HG03039 (cell line): ENCODE measurements around the gene CEMIP.

Experiments used
- ATAC-seq: cut with Tn5 transposase; IDR thresholded peaks from one replicate; pipeline ENCODE4 v1.9.1; 2021; ENCODE audit warnings: mild to moderate bottlenecking, moderate library complexity; ENCODE audit not compliant: unreplicated experiment

Gene CEMIP

DNA sequence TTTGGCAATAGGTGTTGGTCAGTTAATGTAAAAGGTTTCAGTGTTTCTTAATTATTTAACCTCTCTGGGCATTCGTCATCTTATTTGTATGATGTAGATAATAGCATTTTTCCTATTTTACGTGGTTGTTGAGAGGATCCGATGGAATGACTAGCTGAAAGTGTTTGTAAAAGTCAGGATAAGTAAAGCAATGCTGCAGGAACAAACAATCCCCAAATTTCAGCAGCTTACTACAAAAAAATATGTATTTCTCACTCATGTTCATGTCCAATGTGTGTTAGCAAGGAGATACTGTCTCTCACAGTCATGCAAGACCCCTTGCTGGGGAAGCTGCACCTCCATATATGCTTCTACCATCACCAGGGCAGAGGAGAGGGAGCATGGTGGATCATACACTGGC is 38.7 kb downstream of the CEMIP start:
- no peak for ATAC-seq

DNA sequence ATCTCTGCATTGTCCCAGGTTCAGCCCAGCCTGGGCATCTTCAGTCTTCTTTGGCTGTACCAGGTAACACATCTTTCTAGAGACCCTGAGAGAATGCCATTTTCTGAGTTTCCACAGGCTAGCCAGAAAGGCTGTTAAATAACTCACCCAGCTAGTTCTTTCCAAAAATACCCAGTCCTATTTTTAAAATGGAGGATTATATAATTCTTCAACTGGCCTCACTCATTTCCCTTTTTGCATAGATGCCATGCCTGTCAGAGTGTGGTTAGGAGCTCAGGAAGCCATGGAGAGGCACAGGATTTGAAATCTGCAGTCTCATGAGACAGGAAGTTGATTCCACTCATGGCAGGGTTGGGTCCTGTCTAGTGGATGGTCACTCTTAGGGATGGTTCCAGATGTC is 39.8 kb downstream of the CEMIP start:
- ATAC-seq, result no peak

DNA sequence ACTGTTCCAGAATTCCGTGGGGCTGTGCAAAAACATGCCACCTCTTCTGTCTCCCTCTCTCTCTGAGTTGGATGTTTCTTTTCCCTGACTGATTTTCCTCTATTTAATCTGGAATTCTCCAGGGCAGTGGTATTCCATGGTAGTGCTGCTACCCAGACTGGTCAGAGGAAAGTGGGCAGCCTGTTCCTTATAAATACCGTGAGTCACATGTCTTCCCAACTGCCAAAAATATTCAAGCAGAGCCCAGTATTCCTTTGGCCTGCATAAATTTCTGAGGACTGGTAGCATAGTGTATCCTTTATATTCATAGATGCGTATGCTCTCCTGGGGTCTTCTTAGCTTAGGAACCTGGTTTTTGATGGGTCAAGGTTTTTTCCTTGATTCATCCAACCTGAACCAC is 40.9 kb downstream of the CEMIP start:
- ATAC-seq, result no peak

DNA sequence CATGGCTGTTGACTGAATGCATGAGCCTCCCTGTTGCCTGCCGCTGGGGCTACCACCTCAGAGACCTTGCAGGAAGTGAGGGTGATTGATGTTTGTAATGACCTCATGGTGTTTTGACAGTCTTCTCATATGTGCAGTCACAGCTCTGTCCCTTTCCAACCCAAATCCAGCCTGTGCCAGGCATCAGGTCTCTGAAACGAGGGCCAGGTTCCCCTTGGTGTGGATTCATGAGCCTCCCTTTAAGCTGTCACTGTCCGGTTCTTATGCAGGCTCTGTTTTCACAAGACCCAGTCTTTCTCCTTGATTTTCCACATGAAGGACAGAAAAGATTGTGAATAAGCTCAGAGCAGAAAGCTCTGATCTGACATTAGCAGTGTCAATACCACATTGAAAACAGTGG is 43.1 kb downstream of the CEMIP start:
- no peak for ATAC-seq

DNA sequence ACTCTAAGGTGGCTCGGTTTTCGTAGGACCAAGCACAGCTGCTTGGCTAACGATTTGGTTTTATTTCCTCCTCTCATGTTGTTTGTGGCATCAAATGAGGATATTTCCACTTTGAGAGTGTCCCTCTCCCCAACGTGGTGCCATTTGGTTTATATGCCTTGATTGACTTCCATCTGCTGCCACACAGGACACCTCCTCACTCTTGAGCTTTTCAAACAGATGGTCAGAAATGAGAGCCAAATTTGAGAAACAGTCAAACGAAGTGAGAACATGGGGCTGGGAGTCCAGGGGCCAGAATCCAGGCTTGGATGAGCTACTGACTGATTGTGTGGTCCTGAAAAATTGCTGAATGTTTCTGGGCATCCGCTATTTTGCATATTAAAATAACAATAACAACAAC is 43.5 kb downstream of the CEMIP start:
- ATAC-seq, result no peak

DNA sequence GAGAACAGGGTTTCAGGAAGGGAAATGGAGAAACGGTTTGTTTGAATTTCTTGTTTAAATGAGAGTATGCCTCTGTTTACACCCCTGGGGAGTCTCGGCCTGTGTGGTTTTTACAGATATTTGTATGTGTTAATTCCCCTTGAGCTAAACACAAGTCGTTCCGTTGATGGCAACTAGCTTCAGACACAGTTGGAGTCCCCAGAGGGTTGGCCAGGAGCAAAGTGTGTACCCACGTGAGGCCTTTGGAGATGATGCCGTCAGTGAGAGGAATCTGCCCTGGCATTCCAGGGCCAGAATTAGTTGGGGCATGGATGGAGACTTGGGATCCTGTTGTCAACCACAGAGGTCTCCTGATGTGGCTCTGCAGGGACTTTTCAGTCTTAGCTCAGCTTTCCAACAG is 44.0 kb downstream of the CEMIP start:
- no peak for ATAC-seq

DNA sequence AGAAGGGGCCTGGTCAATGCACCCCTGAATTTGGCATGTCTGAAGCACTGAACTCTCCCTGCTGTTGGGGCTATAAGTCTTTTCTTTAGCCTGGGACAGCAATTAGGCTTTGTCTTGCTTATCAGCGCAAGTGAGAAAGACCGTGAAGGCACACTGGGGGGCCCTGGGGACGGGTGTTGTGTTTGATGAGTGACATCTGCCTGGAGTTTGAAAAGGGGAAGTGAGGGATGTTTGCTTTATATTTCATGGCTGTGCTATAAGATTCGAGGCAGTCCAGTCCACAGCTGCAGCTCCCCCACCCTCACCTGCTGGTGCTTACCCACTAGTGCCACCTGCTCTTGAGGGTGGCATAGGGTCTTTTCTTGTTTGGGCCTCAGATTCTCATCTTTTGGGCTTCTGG is 44.8 kb downstream of the CEMIP start:
- no peak for ATAC-seq

DNA sequence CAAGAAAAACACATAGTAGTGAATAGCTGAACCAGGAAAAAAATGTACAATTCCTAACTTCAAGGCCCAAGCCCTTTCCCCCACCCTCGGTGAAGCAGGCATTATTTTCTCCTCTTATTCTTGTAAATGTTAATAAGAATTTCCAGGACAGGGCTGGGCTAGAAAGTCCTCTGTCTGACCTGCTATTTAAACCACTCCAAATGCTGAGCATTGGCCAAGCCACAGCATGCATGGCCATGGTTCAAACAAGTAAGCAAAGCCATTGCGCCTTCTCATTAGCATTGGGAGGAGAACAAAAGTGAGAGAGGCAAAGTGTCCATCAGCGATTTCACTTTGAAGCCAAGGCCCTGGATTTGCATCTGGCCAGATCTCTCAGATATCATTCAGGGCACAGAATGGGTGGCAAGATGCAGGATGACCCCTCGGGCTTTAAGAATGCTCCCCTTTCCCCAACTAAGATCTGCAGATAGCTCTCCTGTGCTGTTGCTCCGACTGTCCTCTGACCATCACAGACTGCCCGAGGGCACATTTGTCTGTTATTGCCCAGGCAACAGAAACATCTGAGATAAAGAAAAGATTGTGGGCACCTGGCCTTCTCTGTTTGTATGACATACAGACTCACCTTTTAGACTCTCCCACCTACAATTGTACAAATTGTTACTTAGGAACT is 46.3 kb downstream of the CEMIP start:
- ATAC-seq, result no peak

DNA sequence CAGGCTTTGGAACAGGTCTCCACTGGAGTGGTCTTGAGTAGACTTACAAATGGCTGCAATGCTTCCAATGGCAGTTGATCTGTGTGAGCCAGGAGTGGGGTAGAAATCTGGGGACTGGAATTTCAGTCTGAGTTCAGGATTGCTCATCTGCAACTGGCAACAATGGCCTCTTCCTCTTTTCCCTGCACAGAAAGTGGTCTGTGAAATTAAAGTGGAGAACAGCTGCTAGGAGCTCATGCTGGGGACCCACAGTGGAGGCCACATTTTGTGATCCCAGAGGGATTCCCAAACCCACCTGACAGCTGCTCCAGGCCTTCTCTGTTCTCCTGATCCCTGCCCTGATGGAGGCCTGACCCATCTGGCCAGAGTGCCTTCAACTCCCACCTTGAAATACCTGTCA is 49.6 kb downstream of the CEMIP start:
- no peak for ATAC-seq

DNA sequence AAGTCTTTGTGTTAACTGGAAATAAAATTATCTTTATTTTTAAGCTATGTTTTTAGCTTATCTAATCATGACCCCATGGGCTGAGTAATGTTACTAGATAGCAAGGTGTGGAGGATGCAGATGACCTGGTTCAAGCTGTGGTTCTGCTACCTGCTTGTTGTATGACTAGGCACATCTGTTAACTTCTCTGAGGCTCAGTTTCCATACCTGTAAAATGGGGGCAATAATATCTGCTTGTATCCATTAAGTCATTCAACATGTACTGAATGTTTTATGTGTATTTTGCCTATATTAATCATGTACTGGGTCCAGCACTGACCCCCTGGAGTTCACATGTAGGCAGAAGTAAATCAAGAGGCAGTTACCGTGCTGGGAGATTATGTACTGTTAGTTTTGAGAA is 51.5 kb downstream of the CEMIP start:
- ATAC-seq, result no peak

DNA sequence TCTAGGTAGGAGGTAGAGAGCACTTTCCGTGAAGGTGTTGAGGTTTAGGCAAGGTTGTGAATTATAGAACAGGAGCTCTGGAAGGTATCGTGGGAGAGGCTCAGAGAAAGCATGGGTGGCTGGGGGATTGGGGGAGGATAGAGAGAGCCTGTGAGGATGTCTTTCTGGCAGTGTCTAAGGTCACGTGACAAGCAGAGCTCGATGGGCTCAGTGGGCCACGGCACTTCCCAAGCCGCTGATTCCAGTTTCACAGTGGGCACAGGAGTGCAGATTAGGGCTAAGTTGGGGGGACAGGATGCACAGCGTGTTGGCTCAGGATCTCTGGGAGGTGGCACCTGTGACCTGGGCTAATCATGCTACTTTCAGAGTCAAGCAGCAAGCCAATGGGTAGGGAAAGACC is 52.0 kb downstream of the CEMIP start:
- ATAC-seq, result no peak

DNA sequence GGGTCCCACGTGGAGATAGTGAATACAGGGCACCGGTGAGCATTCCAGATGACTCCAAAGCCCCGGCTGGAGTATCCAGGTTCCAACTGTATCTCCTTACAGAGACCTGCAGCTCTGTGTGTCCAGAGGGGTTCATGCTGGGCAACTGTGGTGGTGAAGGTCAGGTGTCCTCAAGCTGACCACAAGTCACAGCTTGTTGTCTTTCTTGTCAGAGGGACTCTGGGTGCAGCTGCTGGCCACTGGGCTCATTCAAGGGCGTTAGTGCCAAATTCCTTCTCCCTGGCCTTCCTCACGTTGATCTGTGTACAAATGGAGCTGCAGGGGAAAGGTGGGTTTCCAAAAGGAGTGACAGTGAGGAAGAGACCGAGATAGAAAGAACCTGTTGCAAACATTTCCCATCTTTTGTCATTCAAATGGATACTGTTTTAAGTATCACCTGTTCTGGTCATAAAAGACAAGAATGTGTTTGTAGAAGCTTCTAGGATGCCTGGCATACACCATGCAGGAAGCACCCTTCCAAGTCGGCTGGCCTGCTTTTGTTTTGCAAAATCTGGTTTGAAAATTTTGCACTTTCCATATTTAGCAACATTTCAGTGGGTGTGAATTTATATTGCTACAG is 52.5 kb downstream of the CEMIP start:
- no peak for ATAC-seq

DNA sequence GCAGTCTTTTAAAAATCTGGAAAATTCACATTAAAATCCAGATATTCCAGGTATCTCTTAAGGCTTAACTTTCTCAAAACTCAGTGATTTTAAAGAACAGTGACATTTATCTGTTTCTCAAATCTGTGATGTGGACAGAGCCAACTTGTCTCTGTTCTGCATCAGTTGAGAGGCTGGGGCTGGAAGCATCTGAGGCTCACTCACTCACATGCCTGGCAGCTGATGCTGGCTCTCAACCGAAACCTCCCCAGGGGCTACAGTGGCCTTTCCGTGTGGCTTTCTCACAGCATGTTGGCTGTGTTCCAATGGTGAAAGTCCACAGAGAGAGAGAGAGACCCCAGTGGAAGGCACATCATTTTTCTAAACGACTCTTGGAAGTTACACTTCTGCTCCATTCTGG is 53.5 kb downstream of the CEMIP start:
- ATAC-seq, result no peak

DNA sequence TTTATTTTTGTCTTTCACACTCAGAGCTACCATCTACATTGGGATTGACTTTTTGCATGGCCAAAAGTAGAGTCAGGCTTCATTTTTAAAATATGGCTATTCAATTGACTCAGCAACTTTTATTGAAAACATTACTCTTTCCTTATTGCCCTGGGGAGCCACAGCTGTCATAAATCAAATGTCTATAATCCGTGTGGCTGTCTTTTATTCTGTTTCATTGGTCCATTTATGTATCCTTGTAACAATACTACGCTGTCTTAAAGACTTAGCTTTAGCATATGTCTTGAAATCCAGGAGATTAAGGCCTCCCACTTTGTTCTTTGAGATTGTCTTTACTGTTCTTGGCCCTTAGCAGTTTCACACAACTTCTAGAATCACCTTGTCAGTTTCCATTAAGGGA is 55.2 kb downstream of the CEMIP start:
- no peak for ATAC-seq

DNA sequence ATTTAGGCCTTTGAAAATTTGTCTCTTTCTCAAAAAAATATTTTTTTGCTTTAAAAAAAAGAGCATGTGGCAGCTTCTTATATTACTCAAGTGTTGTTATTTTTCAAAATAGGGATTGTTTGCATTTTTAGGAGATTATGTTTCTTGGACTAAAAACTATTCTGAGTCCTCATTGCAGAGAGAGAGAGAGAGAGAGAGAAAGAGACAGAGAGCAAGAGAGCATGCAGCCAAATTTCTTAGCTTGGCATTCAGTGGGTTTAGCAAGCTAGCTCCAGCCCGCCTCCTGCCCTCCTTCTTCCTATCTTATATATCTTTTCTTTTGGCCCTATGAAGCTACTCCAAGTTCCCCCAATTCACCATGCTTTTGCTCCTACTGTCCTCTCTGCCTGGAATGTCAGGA is 55.7 kb downstream of the CEMIP start:
- no peak for ATAC-seq

DNA sequence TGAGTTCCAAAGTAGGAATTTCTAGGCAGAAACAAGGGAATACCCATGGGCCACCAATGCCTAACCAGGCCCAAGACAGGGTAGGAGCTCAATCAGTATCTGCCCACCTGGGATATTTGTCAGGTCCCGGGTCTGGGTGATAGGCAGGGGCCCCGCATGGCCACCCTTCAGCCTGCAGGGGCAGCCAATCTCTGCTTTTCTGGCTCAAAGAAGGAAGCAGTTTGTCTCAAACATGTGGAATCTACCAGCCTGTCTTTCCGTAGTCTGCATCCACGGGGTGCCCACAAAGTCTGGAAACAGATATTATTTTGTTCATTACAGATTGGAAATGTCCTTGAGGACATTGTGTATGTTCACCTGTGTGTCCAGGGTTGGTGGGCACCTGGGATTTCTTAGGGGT is 56.2 kb downstream of the CEMIP start:
- ATAC-seq, result no peak

DNA sequence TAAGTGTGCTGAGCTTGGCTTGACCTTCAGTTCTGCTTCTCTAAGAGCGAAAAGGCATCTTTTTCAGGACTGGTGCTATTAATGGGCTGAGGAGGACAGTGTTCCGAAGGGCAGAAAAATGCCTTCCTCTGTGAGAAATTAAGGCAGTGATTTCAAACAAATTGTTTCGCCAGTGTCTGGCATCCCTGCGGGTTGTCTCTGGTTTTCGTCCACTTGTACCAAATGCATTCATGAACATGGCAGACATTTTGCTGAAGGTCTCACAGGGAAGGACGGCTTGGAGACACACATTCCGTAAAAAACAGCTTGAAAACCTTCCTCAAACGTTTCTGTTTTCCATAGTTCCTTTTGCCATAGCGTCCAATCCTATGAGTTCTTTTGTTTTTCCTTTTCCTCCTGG is 57.1 kb downstream of the CEMIP start:
- ATAC-seq, result no peak

DNA sequence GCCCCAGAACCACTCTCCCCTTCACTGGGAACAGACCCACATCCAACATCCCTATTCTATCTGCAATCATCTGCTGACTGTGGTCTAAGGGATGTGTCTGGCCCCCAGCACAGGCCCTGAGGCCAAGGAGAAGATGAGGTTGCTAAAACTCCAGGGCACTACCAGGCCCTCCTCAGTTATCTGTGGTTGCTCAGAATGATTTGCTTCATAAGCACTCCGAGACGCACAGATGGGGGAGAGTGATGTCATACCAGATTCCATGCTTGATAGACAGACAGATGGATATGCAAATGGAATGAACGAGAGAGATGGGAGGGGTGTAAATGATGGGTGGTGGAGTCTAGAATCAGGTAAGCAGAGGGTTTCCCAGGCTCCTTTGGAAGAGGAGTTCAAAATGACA is 57.8 kb downstream of the CEMIP start:
- ATAC-seq, result no peak

DNA sequence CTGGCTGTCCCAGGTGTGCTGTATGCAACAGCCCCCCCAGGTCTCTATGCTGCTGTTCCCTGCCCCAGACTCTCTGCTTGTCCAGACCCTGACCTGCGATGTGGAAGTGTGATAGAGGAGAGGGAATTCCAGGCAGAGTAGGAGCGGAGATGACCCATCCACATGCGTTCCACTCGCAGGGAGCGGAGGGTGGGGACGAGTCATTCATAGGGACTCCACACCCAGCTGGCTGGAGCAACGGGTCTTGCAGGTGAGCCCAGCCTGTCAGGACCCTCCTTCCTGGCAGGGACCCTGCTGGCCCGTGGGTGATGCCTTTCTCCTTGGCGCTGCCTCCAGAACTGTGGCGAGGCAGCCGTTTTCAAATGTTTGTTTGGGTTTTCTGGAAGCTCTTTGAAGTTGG is 58.8 kb downstream of the CEMIP start:
- no peak for ATAC-seq

DNA sequence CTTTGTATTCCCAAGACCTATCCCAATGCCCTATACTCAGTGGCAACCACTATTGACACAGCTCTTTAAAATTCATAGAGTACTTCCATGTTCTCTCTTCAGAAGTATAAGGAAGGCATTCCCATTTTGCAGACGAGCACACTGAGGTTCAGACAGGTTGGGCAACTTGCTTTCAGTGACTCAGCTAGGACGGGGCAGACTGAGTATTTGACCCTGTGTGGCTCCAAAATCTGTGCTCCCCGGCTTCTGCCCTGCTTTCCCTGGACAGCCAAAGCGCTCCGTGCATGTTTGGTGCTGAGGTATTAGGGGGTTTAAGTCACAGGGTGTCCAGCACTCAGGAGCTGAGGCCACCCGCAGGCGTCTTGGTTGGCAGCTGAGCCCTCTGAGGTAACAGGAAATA is 59.5 kb downstream of the CEMIP start:
- ATAC-seq, result no peak

DNA sequence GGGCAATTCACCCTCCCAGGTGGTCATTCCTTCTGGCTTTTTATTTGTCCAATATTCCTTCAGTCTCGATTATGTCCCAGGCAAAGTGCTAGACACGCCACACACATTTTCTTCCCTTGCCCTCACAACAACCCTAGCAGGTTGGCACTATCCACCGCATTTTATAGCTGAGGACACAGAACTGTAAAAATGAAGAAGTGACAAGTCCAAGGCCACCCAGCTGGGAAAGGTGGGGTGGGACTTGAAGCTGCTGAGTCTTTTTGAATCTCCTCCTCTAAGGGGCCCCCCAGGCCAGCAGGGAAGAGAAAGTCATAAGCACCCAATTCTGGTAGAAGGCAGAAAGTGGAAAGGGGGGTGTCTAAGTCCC is 60.6 kb downstream of the CEMIP start:
- ATAC-seq, result no peak

DNA sequence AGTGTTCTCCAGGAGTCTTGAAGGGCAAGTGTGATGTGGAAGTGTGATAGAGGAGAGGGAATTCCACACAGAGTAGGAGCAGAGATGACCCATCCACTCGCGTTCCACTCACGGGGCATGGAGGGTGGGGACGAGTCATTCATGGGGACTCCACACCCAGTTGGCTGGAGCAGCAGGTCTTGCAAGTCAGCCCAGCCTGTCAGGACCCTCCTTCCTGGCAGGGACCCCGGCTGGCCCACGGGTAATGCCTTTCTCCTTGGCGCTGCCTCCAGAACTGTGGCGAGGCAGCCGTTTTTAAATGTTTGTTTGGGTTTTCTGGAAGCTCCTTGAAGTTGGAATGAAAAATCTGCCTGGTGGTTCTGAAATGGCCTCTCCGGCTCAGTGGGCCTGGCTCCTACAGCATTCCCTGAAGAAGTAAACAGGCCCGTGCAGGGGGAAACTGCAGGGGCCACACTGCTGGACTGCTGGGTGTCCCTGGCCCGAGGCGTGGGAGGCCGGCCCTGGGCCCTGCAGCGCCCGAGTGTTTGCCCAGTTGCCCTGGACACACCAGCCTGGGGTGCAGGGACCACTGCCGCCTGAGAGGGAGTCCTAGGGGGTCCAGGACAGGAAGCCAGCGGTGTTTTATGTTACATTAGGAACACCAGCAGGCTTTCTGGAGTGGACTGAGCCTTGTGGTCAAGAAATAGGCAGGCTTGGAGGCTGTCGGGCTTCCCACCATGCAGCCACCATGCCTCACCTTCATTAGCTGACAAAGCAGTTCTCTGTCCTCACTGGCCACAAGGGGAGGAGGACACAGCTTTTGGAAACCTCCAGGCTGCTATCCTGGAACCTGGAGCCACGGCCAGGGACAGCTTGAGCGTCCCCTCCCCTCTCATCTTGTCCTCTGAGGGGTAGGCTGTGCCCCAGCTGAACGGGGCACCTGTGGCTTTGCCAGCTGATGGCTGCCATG is 61.3 kb downstream of the CEMIP start:
- no peak for ATAC-seq
